DND-41 (cell line): ENCODE measurements around the gene MEAK7.

Source experiments
- ATAC-seq: fragments of 200-7000 bp; cut with Tn5 transposase; 3 replicates; pipeline ENCODE4 v1.9.1; 2021; ENCODE audit warnings: low read depth; ENCODE audit not compliant: insufficient read depth
- DNase-seq: peaks from one replicate; pipeline ENCODE4 v3.0.0-alpha.2; 2020
- H2AFZ ChIP-seq: 2 replicates; pipeline ENCODE4 v1.6.0; 2012; ENCODE audit warnings: low read depth, low read length
- H3K27ac ChIP-seq: 2 replicates; pipeline ENCODE4 v1.5.1; 2012; ENCODE audit warnings: low read length, inconsistent platforms
- H3K27me3 ChIP-seq: fragments of 200-600 bp; sonication (generic); 2 replicates; pipeline ENCODE4 v1.6.0; 2012; ENCODE audit warnings: low read length, mild to moderate bottlenecking, inconsistent platforms; ENCODE audit not compliant: insufficient read depth, poor library complexity
- H3K36me3 ChIP-seq: 2 replicates; pipeline ENCODE4 v1.5.1; 2012; ENCODE audit warnings: low read length, inconsistent platforms; ENCODE audit not compliant: insufficient read depth
- H3K4me1 ChIP-seq: 2 replicates; pipeline ENCODE4 v1.5.1; 2012; ENCODE audit warnings: mild to moderate bottlenecking, low read length; ENCODE audit not compliant: insufficient read depth
- H3K4me2 ChIP-seq: 2 replicates; pipeline ENCODE4 v1.6.0; 2012; ENCODE audit warnings: mild to moderate bottlenecking, moderate library complexity, low read length, inconsistent platforms; ENCODE audit not compliant: insufficient read depth
- H3K4me3 ChIP-seq, 2 experiments: fragments of 200-600 bp in 1 of 2; shearing (Covaris generic) in 1 of 2; 2 replicates each; pipeline ENCODE4 v1.5.1; 2012 to 2016; ENCODE audit warnings: inconsistent platforms in 2 of 2, low read length in 2 of 2, mild to moderate bottlenecking in 2 of 2, low read depth in 1 of 2, moderate library complexity in 1 of 2
- H3K79me2 ChIP-seq: 2 replicates; pipeline ENCODE4 v1.6.0; 2012; ENCODE audit warnings: low read length, inconsistent platforms; ENCODE audit not compliant: insufficient read depth
- H3K9ac ChIP-seq: 2 replicates; pipeline ENCODE4 v1.6.0; 2012; ENCODE audit warnings: low read depth, mild to moderate bottlenecking, inconsistent platforms, low read length, moderate library complexity
- H3K9me3 ChIP-seq: 2 replicates; pipeline ENCODE4 v1.5.1; 2012; ENCODE audit warnings: low read length, moderate library complexity, mild to moderate bottlenecking, inconsistent platforms; ENCODE audit not compliant: insufficient read depth, severe bottlenecking
- H4K20me1 ChIP-seq: 2 replicates; pipeline ENCODE4 v1.6.0; 2012; ENCODE audit warnings: low read length; ENCODE audit not compliant: insufficient read depth
- CTCF ChIP-seq: IDR thresholded peaks from 2 replicates; pipeline ENCODE4 v1.5.1; 2012; ENCODE audit warnings: borderline replicate concordance, low read length, moderate library complexity, mild to moderate bottlenecking; ENCODE audit not compliant: poor library complexity, severe bottlenecking; ENCODE audit errors: extremely low read depth
- EZH2 ChIP-seq: IDR thresholded peaks from 3 replicates; pipeline ENCODE4 v1.6.1; 2012; ENCODE audit warnings: borderline replicate concordance, low read depth, mild to moderate bottlenecking, moderate library complexity, low read length, inconsistent platforms; ENCODE audit not compliant: severe bottlenecking

Gene MEAK7

DNA sequence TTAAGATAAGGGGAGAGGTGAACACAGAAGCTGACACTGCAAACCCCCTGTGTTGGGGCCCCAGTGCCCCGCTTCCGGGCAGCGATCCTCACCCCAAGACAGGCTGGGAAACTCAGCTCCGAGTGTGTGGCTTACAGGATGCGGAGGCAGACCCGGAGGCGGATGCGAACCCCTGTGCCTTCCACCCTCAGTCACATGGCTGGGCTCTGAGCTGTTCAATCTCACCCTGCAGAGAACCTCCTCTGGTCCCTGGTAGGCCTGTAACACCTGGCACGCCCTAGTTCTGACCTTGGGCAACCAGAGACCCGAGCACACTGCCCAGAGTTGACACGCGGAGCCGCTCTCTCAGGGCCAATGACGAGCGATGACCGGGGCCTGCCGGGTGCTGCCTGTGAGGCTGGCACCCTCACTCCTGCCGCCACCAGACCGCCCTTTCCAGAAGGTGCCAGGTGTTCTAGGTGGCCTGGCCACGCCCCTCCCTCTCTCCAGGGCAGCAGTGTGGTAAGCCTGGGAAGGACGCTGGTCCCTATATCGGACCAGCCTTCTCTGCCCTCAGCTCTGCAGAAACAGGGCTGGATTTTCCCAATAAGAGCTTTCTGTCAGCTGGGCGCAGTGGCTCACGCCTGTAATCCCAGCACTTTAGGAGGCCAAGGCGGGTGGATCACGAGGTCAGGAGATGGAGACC lies 23.3 kb downstream of the MEAK7 start:
- H3K79me2 ChIP-seq = no peaks in the 10 kb centered on the region
- H3K4me2 ChIP-seq = no peak overlapping the region
- TF ChIP-seq EZH2 (no peak), CTCF (no peak)
- no peak overlapping the region for H3K4me3 ChIP-seq
- H3K36me3 ChIP-seq = no peaks in the 10 kb centered on the region
- H3K9me3 ChIP-seq = no peaks in the 10 kb centered on the region
- no peak overlapping the region for H3K27ac ChIP-seq
- no peak overlapping the region for H3K9ac ChIP-seq
- no peaks in the 10 kb centered on the region for H3K4me1 ChIP-seq
- no peak overlapping the region for H2AFZ ChIP-seq
- ATAC-seq = no peak
- no peaks in the 10 kb centered on the region for H3K27me3 ChIP-seq
- H4K20me1 ChIP-seq = no peaks in the 10 kb centered on the region
- DNase-seq = no peak

GRCh38 chr16:84479716-84480450 lies 24.6 kb downstream of the MEAK7 start:
- Histone ChIP-seq H3K27me3 (no peaks in the 10 kb centered on the region), H3K27ac (no peak overlapping the region), H3K9ac (no peak overlapping the region), H3K4me2 (no peak overlapping the region), H3K79me2 (no peaks in the 10 kb centered on the region), H4K20me1 (no peaks in the 10 kb centered on the region), H3K9me3 (no peaks in the 10 kb centered on the region), H3K4me3 (no peak overlapping the region), H3K36me3 (no peaks in the 10 kb centered on the region), H2AFZ (no peak overlapping the region), H3K4me1 (no peaks in the 10 kb centered on the region)
- TF ChIP-seq EZH2 = no peak
- TF ChIP-seq CTCF = no peak
- DNase-seq = no peak
- no peak for ATAC-seq

DNA sequence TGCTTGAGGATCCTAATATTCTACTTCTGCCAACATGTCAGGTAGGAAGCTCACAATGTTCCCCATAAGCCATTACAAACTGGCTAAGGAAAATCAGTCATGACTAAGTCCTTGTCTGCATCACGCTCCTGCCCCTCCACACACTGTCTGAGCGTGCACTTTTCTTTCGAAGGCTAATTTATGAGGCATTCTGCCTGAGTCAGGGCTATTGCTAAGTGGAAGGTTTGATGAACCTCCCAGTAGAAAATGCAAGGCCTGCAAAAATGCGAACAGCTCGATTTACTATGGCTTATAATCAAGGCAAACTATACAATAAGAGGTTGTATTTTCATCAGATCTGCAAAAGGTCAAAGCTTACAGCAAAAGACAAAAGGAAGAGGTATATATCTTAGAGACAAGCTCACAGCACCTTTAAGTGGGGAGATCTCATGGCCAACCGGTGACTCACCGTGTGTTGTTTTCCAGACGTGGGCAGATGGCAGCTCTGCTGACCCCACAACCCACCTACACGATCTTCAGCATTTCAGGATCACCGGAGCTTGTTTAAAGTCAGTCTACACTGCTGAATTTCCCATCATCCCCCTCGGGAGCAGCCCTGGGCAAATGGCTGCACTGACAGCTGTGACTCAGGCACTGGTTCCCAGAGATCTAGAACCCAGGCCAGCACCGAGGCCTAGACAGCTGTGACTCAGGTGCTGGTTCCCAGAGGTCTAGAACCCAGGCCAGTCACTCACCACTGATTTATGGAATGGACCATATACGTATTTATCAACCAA lies 26.1 kb downstream of the MEAK7 start:
- Histone ChIP-seq H3K4me3 (no peak overlapping the region), H3K4me2 (no peak overlapping the region), H2AFZ (no peak overlapping the region), H3K9me3 (no peaks in the 10 kb centered on the region), H4K20me1 (no peaks in the 10 kb centered on the region), H3K4me1 (no peaks in the 10 kb centered on the region), H3K79me2 (no peaks in the 10 kb centered on the region), H3K27ac (no peak overlapping the region), H3K36me3 (no peaks in the 10 kb centered on the region), H3K9ac (no peak overlapping the region), H3K27me3 (no peaks in the 10 kb centered on the region)
- ATAC-seq = no peak
- TF ChIP-seq EZH2 = no peak
- TF ChIP-seq CTCF = no peak
- DNase-seq = no peak
